LHCN-M2 (cell line): ENCODE measurements around the gene DPP4. TPM values are rescaled to one million over a fixed set of nuclear protein-coding genes. Genes with fewer than 3 reads are reported as not detected.

Source experiments
- DNase-seq: peaks from one replicate; pipeline ENCODE4 v3.0.0-alpha.2; 2012; ENCODE audit warnings: low read depth
- total RNA-seq: library from RNA; depleted of rRNA; stranded (reverse); fragments of >200 nt; gene quantifications from 2 replicates; pipeline ENCODE4 v1.2.3, GENCODE V29; 2014

DPP4 gene
- total RNA-seq, 1 experiment from 2014 or later: 27.7 TPM

GRCh38 chr2:161991991-161992390 lies 82.0 kb downstream of the DPP4 start:
- no peak for DNase-seq

GRCh38 chr2:161990741-161991140 lies 83.3 kb downstream of the DPP4 start:
- DNase-seq: peak; percentile 87

- DNase-seq: no peak
Measured at GRCh38 chr2:161990036-161990435, 84.0 kb downstream of the DPP4 start.

GRCh38 chr2:161988589-161988988 lies 85.4 kb downstream of the DPP4 start:
- no peak for DNase-seq

- DNase-seq: no peak
Measured at GRCh38 chr2:161987311-161987710, 86.7 kb downstream of the DPP4 start.

- peak; percentile 39 for DNase-seq
Measured at GRCh38 chr2:161983866-161984265, 90.1 kb downstream of the DPP4 start.

- DNase-seq: no peak
Measured at GRCh38 chr2:161983331-161983651, 90.7 kb downstream of the DPP4 start.

GRCh38 chr2:161982548-161983330 lies 91.3 kb downstream of the DPP4 start:
- DNase-seq: no peak

GRCh38 chr2:161981679-161982250 lies 92.2 kb downstream of the DPP4 start:
- no peak for DNase-seq

- DNase-seq: no peak
Measured at GRCh38 chr2:161980976-161981375, 93.0 kb downstream of the DPP4 start.

GRCh38 chr2:161979490-161979889 lies 94.5 kb downstream of the DPP4 start:
- no peak for DNase-seq

GRCh38 chr2:161977926-161978325 lies 96.1 kb downstream of the DPP4 start:
- DNase-seq: peak; percentile 62

GRCh38 chr2:161976917-161977316 lies 97.1 kb downstream of the DPP4 start:
- no peak for DNase-seq

- peak; percentile 26 for DNase-seq
Measured at GRCh38 chr2:161976295-161976694, 97.7 kb downstream of the DPP4 start.

GRCh38 chr2:161975813-161976160 lies 98.2 kb downstream of the DPP4 start:
- no peak for DNase-seq

GRCh38 chr2:161975062-161975812 lies 98.8 kb downstream of the DPP4 start:
- peak; percentile 46 for DNase-seq

- DNase-seq: no peak
Measured at GRCh38 chr2:161974461-161974860, 99.6 kb downstream of the DPP4 start.

- DNase-seq: no peak
Measured at GRCh38 chr2:161972866-161973265, 101.1 kb downstream of the DPP4 start.

- DNase-seq: no peak
Measured at GRCh38 chr2:161972232-161972631, 101.8 kb downstream of the DPP4 start.

- DNase-seq: no peak
Measured at GRCh38 chr2:161971551-161971950, 102.5 kb downstream of the DPP4 start.

GRCh38 chr2:161969159-161969558 lies 104.9 kb downstream of the DPP4 start:
- DNase-seq: no peak

- DNase-seq: peak; percentile 62
Measured at GRCh38 chr2:161965994-161966393, 108.0 kb downstream of the DPP4 start.

- DNase-seq: no peak
Measured at GRCh38 chr2:161964160-161964559, 109.9 kb downstream of the DPP4 start.
